ENCODE results near the gene DMRT1.

The DMRT1 gene

DNA sequence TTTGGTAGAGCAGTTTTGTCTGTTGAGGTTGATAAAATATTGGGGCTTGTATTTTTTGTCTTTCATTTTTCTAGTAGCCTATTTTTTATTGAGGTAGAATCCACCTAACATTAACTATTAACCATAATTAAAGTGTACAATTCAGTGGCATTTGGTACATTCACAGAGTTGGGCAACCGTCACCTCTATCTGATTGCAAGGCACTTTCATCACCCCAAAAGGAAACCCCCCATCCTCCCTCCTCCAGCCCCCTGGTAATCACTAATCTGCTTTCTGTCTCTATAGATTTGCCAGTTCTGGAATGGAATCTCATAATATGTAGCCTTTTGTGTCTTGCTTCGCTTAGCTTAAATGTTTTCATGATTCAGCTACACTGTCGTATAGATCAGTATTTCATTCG, 79.4 kb downstream of the DMRT1 start:
- H3K36me3 Mint-ChIP-seq: no peaks in the 10 kb centered on the region
- H3K9me3 Mint-ChIP-seq: no peaks in the 10 kb centered on the region
- DNase-seq (ENCODE audit: low spot score in 2 of 2) (no peak), ATAC-seq (ENCODE audit: low read depth) (no peak)
- peaks cover 6% of the 10 kb centered on the region for H3K27me3 Mint-ChIP-seq
- no peak overlapping the region for H3K27ac Mint-ChIP-seq
- no peaks in the 10 kb centered on the region for H3K4me1 Mint-ChIP-seq
- no peak overlapping the region for H3K4me3 Mint-ChIP-seq

DNA sequence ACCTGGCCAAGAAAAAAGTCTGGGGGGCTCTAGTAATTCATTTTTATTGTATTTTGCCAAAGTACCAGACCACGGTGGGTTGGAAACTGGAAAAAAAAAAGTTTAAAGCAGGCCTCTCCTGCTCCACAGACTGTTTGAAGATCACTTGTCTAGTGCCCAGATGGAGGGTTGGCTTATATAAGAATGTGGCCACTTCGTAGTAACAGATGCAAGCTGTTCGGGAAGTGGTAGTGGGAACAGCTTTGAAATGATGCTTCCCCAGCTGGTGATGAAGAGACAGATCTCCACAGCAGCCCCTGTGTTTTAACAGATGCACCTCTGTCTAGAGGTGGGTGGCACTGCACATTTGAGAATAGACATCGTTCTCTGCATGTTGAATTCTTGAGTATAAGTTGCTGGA, 80.7 kb downstream of the DMRT1 start:
- DNase-seq (ENCODE audit: low spot score in 2 of 2) (no peak), ATAC-seq (ENCODE audit: low read depth) (no peak)
- Mint-ChIP-seq H3K27me3 (peaks cover 6% of the 10 kb centered on the region), H3K4me1 (no peaks in the 10 kb centered on the region), H3K36me3 (no peaks in the 10 kb centered on the region), H3K4me3 (no peak overlapping the region), H3K9me3 (no peaks in the 10 kb centered on the region), H3K27ac (no peak overlapping the region)

DNA sequence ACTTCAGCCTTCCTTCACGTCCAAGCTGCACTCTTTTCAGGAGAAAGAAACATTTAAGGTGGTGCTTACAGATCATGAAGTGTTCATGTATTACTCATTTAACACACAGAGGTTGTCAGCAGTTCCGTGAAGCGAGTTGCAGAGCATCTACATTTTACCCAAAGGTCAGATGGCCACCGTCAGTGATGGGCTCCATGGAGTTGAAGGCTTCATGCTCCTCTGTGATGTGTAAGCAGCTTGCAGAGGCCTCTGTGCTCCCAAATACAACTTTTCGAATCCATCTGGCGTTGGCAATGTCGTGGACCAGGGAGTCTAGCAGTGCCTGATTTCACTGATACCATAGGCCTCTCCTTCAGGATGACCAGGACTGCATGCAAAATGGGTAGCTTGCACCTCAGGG, 81.2 kb downstream of the DMRT1 start:
- no peak for DNase-seq (ENCODE audit: low spot score in 2 of 2)
- Mint-ChIP-seq H3K36me3 (no peaks in the 10 kb centered on the region), H3K4me3 (no peak overlapping the region), H3K27me3 (peaks cover 6% of the 10 kb centered on the region), H3K4me1 (no peaks in the 10 kb centered on the region), H3K9me3 (no peaks in the 10 kb centered on the region), H3K27ac (no peak overlapping the region)
- no peak for ATAC-seq (ENCODE audit: low read depth)

DNA sequence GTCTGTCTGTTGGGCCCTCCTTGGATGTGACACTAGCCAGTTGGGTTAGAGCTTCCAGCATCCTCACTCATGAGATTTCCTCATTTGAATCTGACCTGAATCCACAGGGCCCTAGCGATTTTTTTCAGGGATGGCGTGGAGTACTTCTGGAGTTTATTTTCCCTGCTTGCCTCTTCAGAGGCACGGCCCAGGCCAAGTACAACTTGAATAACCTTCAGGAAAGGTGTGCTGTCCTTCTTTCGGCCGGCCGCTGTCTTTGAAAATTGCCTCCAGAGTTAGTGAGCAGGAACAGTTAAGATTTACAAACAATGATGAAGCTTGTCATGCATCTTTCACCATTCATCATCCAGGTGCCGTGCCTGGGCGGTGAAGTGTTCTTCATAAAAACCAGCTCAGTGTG, 85.5 kb downstream of the DMRT1 start:
- H3K27ac Mint-ChIP-seq: no peak overlapping the region
- H3K27me3 Mint-ChIP-seq: peaks cover 6% of the 10 kb centered on the region
- no peaks in the 10 kb centered on the region for H3K36me3 Mint-ChIP-seq
- H3K4me3 Mint-ChIP-seq: no peak overlapping the region
- ATAC-seq (ENCODE audit: low read depth) (no peak), DNase-seq (ENCODE audit: low spot score in 2 of 2) (no peak)
- H3K9me3 Mint-ChIP-seq: no peaks in the 10 kb centered on the region
- no peaks in the 10 kb centered on the region for H3K4me1 Mint-ChIP-seq

DNA sequence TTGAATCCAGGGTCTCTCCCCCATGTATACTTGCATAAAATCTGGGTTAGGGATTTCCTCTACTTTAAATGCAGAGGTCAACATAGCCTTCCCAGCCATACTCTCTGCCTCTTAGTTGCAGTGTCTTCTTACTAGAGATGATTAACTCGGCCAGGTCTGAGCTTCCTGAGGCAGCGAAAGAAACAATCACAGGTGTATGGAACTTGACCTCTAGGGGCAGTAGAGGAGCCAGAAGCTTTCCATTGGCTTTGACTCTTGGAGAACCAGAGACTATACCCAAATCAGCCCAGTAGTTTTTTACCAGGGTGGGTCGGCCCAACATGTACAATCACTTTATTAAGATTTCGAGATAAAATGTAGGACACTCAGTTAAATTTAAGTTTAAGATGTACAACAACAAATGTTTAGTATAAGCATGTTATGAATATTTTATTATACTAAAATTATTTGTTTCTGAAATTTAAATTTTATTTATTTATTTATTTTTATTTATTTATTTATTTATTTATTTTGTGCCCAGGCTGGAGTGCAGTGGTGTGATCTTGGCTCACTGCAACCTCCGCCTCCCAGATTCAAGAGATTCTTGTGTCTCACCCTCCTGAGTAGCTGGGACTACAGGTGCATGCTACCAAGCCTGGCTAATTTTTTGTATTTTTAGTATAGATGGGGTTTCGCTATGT, 87.0 kb downstream of the DMRT1 start:
- no peaks in the 10 kb centered on the region for H3K4me1 Mint-ChIP-seq
- no peak for DNase-seq (ENCODE audit: low spot score in 2 of 2)
- H3K36me3 Mint-ChIP-seq: no peaks in the 10 kb centered on the region
- no peak overlapping the region for H3K4me3 Mint-ChIP-seq
- H3K27ac Mint-ChIP-seq: no peak overlapping the region
- no peaks in the 10 kb centered on the region for H3K9me3 Mint-ChIP-seq
- ATAC-seq (ENCODE audit: low read depth): no peak
- peaks cover 4% of the 10 kb centered on the region for H3K27me3 Mint-ChIP-seq

DNA sequence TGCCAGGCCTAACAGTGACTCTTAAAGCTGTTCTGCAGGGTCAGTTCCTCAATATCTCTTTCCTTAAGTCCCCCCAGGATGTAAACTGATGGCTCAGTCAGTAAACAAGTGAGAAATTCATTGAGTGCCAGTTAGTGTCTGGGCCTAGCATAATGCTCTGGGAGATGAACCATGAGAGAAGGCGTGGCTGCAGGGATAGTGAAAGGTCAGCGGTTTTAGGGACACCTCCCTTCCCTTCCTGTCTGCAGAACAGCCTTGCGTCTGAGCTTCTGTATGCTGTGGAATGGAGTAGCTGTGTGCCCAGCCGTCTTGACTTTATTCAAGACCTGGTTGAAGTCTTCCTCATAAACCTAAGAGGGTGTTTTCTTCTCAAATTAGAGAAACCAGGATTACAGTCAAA, 88.2 kb downstream of the DMRT1 start:
- no peak overlapping the region for H3K27ac Mint-ChIP-seq
- no peaks in the 10 kb centered on the region for H3K4me1 Mint-ChIP-seq
- no peak for DNase-seq (ENCODE audit: low spot score in 2 of 2)
- peaks cover 5% of the 10 kb centered on the region for H3K27me3 Mint-ChIP-seq
- no peak for ATAC-seq (ENCODE audit: low read depth)
- no peaks in the 10 kb centered on the region for H3K9me3 Mint-ChIP-seq
- H3K36me3 Mint-ChIP-seq: no peaks in the 10 kb centered on the region
- H3K4me3 Mint-ChIP-seq: no peak overlapping the region

DNA sequence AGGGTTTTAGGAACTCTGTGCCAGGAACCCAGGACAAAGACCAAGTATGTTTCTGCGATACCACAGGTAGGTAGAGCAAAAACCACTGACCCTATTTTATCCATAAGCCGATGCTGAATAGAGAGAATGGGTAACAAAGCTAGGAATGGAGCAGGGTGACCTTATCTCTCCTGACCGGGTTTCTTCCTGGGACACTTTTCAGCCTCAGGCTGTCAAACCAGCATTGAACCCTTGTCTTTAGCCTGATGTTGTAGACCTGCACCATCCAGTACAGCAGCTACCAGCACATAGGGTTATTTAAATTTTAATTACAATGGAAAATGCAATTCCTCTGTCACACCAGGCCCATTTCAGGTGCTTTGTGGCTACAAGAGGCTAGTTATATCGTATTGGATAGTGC, 91.9 kb downstream of the DMRT1 start:
- Mint-ChIP-seq H3K27ac (no peak overlapping the region), H3K4me3 (no peak overlapping the region), H3K4me1 (no peaks in the 10 kb centered on the region), H3K36me3 (peaks cover 2% of the 10 kb centered on the region), H3K27me3 (peaks cover 11% of the 10 kb centered on the region), H3K9me3 (peaks cover 7% of the 10 kb centered on the region)
- ATAC-seq (ENCODE audit: low read depth): no peak
- DNase-seq (ENCODE audit: low spot score in 2 of 2): no peak

DNA sequence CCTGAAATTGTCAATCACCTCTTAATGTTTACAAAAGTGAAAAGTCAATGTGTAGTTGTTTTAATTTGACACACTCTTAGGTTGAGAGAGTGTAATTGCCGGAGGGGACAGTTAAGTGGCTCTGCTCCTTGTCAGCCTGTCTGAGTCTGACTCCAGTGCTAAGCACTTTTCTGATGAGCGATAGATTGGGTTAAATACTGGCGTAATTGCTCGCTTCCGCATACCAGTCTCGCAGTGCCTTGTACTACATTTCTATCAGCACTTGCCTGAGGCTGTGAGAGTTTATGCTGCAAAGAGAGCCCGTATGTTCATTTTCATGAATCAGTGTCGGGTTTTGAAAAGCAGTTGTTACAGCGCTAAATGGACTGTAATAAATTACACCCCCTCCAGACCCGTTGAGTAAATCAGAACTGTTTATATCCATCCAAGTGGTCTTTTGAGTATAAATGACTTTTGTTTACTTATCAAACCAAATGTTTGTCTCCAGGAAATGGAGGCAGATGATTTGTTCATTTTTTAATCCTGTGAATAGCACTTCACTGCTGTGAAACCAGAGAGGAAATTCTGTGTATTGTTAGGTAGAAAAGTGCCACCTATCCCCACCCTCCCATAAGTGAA, 94.0 kb downstream of the DMRT1 start:
- ATAC-seq (ENCODE audit: low read depth): no peak
- peaks cover 16% of the 10 kb centered on the region for H3K27me3 Mint-ChIP-seq
- peaks cover 12% of the 10 kb centered on the region for H3K9me3 Mint-ChIP-seq
- H3K27ac Mint-ChIP-seq: no peak overlapping the region
- no peak for DNase-seq (ENCODE audit: low spot score in 2 of 2)
- no peak overlapping the region for H3K4me3 Mint-ChIP-seq
- H3K4me1 Mint-ChIP-seq: no peaks in the 10 kb centered on the region
- peaks cover 2% of the 10 kb centered on the region for H3K36me3 Mint-ChIP-seq

DNA sequence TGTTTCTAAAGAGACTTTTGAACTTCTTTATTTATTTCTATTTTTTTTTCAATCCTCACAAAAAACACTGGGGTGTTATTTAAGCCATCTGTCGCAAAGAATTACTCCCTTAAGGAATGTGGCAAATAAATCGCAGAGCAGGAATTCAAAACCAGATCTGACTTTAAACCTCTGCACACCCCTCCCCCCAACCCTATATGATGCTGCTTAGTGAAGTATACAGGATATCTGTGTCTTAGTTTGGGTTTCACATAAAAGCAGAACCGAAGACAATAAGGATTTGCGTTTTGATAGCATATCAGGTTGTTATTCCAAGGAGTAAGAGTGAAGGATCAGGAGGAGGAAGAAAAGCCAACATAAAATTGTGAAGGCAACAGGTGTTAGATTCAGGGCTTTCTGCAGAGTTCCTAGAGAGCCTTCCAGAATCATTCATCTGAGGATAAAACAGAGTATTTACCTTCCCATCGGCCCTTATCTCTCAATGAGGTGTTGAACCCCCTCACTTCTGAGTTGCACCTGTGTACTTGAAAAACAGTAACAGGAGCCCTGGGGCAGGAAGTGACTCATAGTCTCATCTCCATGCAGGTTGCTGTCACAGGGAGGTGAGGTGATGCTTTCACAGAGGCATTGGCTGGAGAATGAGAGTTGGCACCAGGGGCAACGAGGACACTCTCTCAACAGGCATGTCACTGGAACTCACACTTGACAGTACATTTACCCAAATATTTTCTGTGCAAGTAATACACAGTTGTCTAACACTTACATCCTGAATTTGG, 101.5 kb downstream of the DMRT1 start:
- no peak for ATAC-seq (ENCODE audit: low read depth)
- DNase-seq (ENCODE audit: low spot score in 2 of 2): no peak
- Mint-ChIP-seq H3K4me3 (no peak overlapping the region), H3K9me3 (peaks cover 6% of the 10 kb centered on the region), H3K27ac (no peak overlapping the region), H3K4me1 (no peaks in the 10 kb centered on the region), H3K27me3 (peaks cover 10% of the 10 kb centered on the region), H3K36me3 (no peaks in the 10 kb centered on the region)

DNA sequence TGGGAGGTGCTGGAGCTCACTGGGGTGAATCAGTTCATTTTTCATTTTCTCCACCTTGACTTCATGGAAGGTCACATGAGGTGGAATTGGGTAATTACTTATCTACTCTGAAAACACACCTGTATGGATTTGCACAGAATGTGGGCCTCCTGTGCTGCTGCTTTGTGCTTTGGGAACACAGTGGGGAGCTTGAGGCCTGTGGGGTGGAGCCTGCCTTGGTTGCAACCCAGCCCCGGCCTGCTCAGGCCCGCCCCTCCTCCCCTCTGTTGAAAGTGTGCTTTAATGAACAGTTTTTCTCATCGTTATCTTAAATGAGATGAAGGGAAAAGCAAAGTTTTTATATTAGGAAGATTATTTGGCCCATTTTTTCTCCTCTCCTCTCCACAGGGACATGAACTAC, 106.5 kb downstream of the DMRT1 start:
- ATAC-seq (ENCODE audit: low read depth) (no peak), DNase-seq (ENCODE audit: low spot score in 2 of 2) (no peak)
- Mint-ChIP-seq H3K27me3 (peaks cover 14% of the 10 kb centered on the region), H3K4me1 (peaks cover 2% of the 10 kb centered on the region), H3K9me3 (no peaks in the 10 kb centered on the region), H3K4me3 (no peak overlapping the region), H3K27ac (no peak overlapping the region), H3K36me3 (no peaks in the 10 kb centered on the region)

DNA sequence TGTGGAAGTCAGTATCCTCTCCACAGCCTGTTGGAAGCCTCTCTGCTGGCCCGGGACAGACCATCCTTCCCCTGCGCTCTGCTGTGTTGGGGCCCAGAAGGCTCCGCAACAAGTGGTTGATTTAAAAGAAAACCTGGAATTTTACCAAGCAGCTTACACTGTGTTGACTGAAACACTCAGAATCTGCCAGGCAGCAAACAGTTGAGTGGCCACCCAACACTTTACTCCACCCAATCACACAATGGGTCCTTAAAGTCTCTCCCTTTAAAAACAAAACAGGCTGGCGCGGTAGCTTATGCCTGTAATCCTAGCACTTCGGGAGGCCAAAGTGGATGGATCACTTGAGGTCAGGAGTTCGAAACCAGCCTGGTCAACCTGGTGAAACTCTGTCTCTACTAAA, 107.0 kb downstream of the DMRT1 start:
- ATAC-seq (ENCODE audit: low read depth) (no peak), DNase-seq (ENCODE audit: low spot score in 2 of 2) (no peak)
- Mint-ChIP-seq H3K27me3 (peaks cover 12% of the 10 kb centered on the region), H3K9me3 (no peaks in the 10 kb centered on the region), H3K36me3 (no peaks in the 10 kb centered on the region), H3K27ac (no peak overlapping the region), H3K4me1 (peaks cover 2% of the 10 kb centered on the region), H3K4me3 (no peak overlapping the region)

DNA sequence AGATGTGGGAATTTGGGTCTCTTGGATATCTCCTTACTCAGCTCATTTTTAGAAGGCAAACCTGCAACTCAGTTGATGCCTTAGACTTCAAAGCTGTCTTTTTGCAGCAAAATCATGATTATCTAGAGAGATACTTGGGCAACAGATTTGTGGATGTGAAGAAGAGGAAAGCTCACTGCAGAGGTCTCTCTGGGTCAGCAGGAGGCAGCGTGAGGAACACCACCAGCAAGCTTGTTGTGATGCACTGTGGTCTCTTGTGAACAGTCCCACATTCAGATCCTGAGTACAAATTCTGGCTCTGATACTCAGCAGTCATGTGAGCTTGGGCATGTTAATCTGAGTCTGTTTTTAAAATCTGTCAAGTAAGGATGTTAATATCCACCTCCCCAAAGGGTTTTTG, 108.6 kb downstream of the DMRT1 start:
- Mint-ChIP-seq H3K36me3 (no peaks in the 10 kb centered on the region), H3K27ac (no peak overlapping the region), H3K4me3 (no peak overlapping the region), H3K27me3 (peaks cover 11% of the 10 kb centered on the region), H3K4me1 (peaks cover 2% of the 10 kb centered on the region), H3K9me3 (no peaks in the 10 kb centered on the region)
- ATAC-seq (ENCODE audit: low read depth) (no peak), DNase-seq (ENCODE audit: low spot score in 2 of 2) (no peak)

DNA sequence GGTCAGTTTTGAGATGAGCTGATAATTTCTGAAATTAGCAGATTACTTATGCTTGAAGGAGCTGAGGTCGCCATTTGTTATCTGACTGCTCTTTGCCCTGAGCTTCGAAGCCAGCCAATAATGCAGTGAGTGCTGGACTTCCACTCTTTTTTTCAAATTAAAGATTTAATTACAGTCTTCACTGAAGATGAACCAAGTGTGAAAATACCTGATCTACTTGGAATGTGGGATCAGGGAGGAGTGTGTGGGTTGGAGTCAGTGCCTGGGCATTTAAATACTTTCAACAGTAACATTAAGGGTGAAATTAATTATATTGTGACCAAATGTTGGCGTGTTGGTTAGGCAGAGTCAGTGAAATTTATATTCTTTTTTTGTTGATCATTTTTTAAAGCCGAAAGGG, 111.0 kb downstream of the DMRT1 start:
- ATAC-seq (ENCODE audit: low read depth) (no peak), DNase-seq (ENCODE audit: low spot score in 2 of 2) (no peak)
- H3K36me3 Mint-ChIP-seq: no peaks in the 10 kb centered on the region
- H3K27me3 Mint-ChIP-seq: peaks cover 11% of the 10 kb centered on the region
- no peak overlapping the region for H3K4me3 Mint-ChIP-seq
- no peak overlapping the region for H3K27ac Mint-ChIP-seq
- H3K9me3 Mint-ChIP-seq: no peaks in the 10 kb centered on the region
- peaks cover 2% of the 10 kb centered on the region for H3K4me1 Mint-ChIP-seq

DNA sequence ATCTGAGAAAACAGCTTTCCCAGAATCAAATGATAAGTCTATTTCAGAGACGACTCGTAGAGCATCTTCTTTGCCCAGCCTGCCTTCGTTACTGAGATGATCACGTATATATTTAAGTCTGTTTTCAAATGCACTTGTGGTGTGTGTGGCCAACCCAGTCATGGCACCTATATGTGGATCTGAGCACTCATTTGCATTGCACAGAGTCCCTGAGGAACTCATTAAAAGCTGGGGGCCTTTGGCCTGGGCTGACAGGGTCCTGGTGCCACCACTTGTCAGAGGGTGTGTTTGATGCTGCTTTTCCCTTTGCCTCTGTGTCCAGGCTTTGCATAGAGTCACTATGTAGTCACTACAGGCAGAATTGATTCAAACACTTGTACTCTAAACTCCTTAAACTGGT, 117.6 kb downstream of the DMRT1 start:
- no peak overlapping the region for H3K4me3 Mint-ChIP-seq
- H3K27ac Mint-ChIP-seq: no peak overlapping the region
- H3K4me1 Mint-ChIP-seq: no peaks in the 10 kb centered on the region
- H3K9me3 Mint-ChIP-seq: no peaks in the 10 kb centered on the region
- DNase-seq (ENCODE audit: low spot score in 2 of 2) (no peak), ATAC-seq (ENCODE audit: low read depth) (no peak)
- H3K27me3 Mint-ChIP-seq: peaks cover 16% of the 10 kb centered on the region
- H3K36me3 Mint-ChIP-seq: no peaks in the 10 kb centered on the region
